Neural cell (in vitro differentiated cells): Measurements from ENCODE around the gene EPS15. TPM values are rescaled to one million over a fixed set of nuclear protein-coding genes. Genes with fewer than 3 reads are reported as not detected.

Experiments used
- H2AFZ ChIP-seq: fragments of 200-600, 300-800 bp; sonication (generic), shearing (Covaris generic); 2 replicates; pipeline ENCODE4 v1.6.0; 2014; ENCODE audit warnings: low read depth, mild to moderate bottlenecking, antibody characterized with exemption, low read length, moderate library complexity
- H3F3A ChIP-seq: fragments of 200-600 bp; shearing (Covaris generic); 2 replicates; pipeline ENCODE4 v1.6.1; 2016; ENCODE audit warnings: mild to moderate bottlenecking, moderate library complexity, mixed read lengths, antibody characterized with exemption, low read length; ENCODE audit not compliant: insufficient read depth, poor library complexity, severe bottlenecking
- H3K27ac ChIP-seq: fragments of 200-600, 300-800 bp; sonication (generic), shearing (Covaris generic); 2 replicates; pipeline ENCODE4 v1.5.1; 2014; ENCODE audit warnings: mild to moderate bottlenecking, low read length, moderate library complexity
- H3K27me3 ChIP-seq: fragments of 300-800, 200-600 bp; sonication (generic), shearing (Covaris generic); 2 replicates; pipeline ENCODE4 v1.6.0; 2014; ENCODE audit warnings: mild to moderate bottlenecking, low read depth, low read length, moderate library complexity; ENCODE audit not compliant: insufficient read depth
- H3K36me3 ChIP-seq: fragments of 300-800, 200-600 bp; sonication (generic), shearing (Covaris generic); 2 replicates; pipeline ENCODE4 v1.5.1; 2014; ENCODE audit warnings: mild to moderate bottlenecking, antibody characterized with exemption, low read length, moderate library complexity; ENCODE audit not compliant: insufficient read depth
- H3K4me2 ChIP-seq: fragments of 300-800, 200-600 bp; sonication (generic), shearing (Covaris generic); 2 replicates; pipeline ENCODE4 v1.6.0; 2014; ENCODE audit warnings: mild to moderate bottlenecking, low read length
- H3K4me3 ChIP-seq: fragments of 300-800, 200-600 bp; sonication (generic), shearing (Covaris generic); 2 replicates; pipeline ENCODE4 v1.5.1; 2014; ENCODE audit warnings: mild to moderate bottlenecking, low read length, moderate library complexity
- H3K79me2 ChIP-seq: fragments of 200-600 bp; shearing (Covaris generic); replicated peaks from 2 replicates; pipeline ENCODE4 v1.6.0; 2014; ENCODE audit warnings: mild to moderate bottlenecking, low read length, moderate library complexity; ENCODE audit not compliant: insufficient read depth
- H3K9ac ChIP-seq: fragments of 300-800, 200-600 bp; sonication (generic), shearing (Covaris generic); 2 replicates; pipeline ENCODE4 v1.6.1; 2016; ENCODE audit warnings: mild to moderate bottlenecking, low read length, mixed read lengths
- H3K9me2 ChIP-seq: fragments of 200-600 bp; shearing (Covaris generic); 2 replicates; pipeline ENCODE4 v1.6.1; 2016; ENCODE audit warnings: mild to moderate bottlenecking, low read length, mixed read lengths; ENCODE audit not compliant: insufficient read depth
- H3K9me3 ChIP-seq: fragments of 200-600, 300-800 bp; sonication (generic), shearing (Covaris generic); 2 replicates; pipeline ENCODE4 v1.6.1; 2016; ENCODE audit warnings: mild to moderate bottlenecking, mixed run types, low read length, moderate library complexity, mixed read lengths
- H4K20me1 ChIP-seq: fragments of 200-600 bp; shearing (Covaris generic); 2 replicates; pipeline ENCODE4 v1.6.1; 2016; ENCODE audit warnings: mild to moderate bottlenecking, mixed run types; ENCODE audit not compliant: insufficient read depth
- CTCF ChIP-seq: fragments of 450-650 bp; IDR thresholded peaks from 2 replicates; pipeline ENCODE4 v1.5.1; 2014; ENCODE audit warnings: antibody characterized with exemption, mild to moderate bottlenecking, moderate library complexity; ENCODE audit not compliant: poor library complexity, severe bottlenecking
- EP300 ChIP-seq: fragments of 450-650 bp; conservative IDR thresholded peaks from 2 replicates; pipeline ENCODE4 v1.6.1; 2014; ENCODE audit warnings: antibody characterized with exemption, mild to moderate bottlenecking, moderate library complexity; ENCODE audit not compliant: poor library complexity, severe bottlenecking
- EZH2 ChIP-seq: fragments of 200-600, 300-800 bp; shearing (Covaris generic), sonication (generic); IDR thresholded peaks from 2 replicates; pipeline ENCODE4 v1.6.1; 2014; ENCODE audit warnings: antibody characterized with exemption, low read length, borderline replicate concordance, mild to moderate bottlenecking; ENCODE audit not compliant: insufficient read depth, poor library complexity, severe bottlenecking
- MXI1 ChIP-seq: fragments of 450-650 bp; conservative IDR thresholded peaks from 2 replicates; pipeline ENCODE4 v1.6.1; 2014; ENCODE audit warnings: antibody characterized with exemption, mild to moderate bottlenecking; ENCODE audit not compliant: poor library complexity, severe bottlenecking
- POLR2AphosphoS5 ChIP-seq: IDR thresholded peaks from 2 replicates; pipeline ENCODE4 v1.6.1; 2012
- RAD21 ChIP-seq: fragments of 450-650 bp; conservative IDR thresholded peaks from 2 replicates; pipeline ENCODE4 v1.6.1; 2014; ENCODE audit warnings: antibody characterized with exemption, mild to moderate bottlenecking, moderate library complexity
- SMC3 ChIP-seq: fragments of 450-650 bp; conservative IDR thresholded peaks from 2 replicates; pipeline ENCODE4 v1.6.1; 2014; ENCODE audit warnings: antibody characterized with exemption, mild to moderate bottlenecking, moderate library complexity; ENCODE audit not compliant: poor library complexity
- TAF1 ChIP-seq: IDR thresholded peaks from 2 replicates; pipeline ENCODE4 v1.6.1; 2012; ENCODE audit warnings: low read depth
- polyA plus RNA-seq: library from polyadenylated mRNA; depleted of rRNA; stranded (reverse); fragments of >200 nt; gene quantifications from 2 replicates; pipeline ENCODE4 v1.2.3, GENCODE V29; 2014
- TF ChIP-seq, protein P1 (sequence below): IDR thresholded peaks from 2 replicates; pipeline ENCODE4 v1.6.1; 2012; ENCODE audit warnings: borderline replicate concordance

The EPS15 gene
- polyA plus RNA-seq, 1 donor from 2014 or later: 101 TPM

- no peaks in the 10 kb centered on the region for H3K36me3 ChIP-seq
- H3K9ac ChIP-seq: no peak overlapping the region
- H3K27me3 ChIP-seq: no peaks in the 10 kb centered on the region
- no peak overlapping the region for H3K4me2 ChIP-seq
- TF ChIP-seq EP300 (no peak), EZH2 (no peak), RAD21 (no peak), TAF1 (no peak), POLR2AphosphoS5 (no peak), MXI1 (no peak), SMC3 (no peak), CTCF (no peak)
- TF ChIP-seq, protein P1, sequence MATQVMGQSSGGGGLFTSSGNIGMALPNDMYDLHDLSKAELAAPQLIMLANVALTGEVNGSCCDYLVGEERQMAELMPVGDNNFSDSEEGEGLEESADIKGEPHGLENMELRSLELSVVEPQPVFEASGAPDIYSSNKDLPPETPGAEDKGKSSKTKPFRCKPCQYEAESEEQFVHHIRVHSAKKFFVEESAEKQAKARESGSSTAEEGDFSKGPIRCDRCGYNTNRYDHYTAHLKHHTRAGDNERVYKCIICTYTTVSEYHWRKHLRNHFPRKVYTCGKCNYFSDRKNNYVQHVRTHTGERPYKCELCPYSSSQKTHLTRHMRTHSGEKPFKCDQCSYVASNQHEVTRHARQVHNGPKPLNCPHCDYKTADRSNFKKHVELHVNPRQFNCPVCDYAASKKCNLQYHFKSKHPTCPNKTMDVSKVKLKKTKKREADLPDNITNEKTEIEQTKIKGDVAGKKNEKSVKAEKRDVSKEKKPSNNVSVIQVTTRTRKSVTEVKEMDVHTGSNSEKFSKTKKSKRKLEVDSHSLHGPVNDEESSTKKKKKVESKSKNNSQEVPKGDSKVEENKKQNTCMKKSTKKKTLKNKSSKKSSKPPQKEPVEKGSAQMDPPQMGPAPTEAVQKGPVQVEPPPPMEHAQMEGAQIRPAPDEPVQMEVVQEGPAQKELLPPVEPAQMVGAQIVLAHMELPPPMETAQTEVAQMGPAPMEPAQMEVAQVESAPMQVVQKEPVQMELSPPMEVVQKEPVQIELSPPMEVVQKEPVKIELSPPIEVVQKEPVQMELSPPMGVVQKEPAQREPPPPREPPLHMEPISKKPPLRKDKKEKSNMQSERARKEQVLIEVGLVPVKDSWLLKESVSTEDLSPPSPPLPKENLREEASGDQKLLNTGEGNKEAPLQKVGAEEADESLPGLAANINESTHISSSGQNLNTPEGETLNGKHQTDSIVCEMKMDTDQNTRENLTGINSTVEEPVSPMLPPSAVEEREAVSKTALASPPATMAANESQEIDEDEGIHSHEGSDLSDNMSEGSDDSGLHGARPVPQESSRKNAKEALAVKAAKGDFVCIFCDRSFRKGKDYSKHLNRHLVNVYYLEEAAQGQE: no peak
- no peaks in the 10 kb centered on the region for H3K9me3 ChIP-seq
- H3K9me2 ChIP-seq: no peaks in the 10 kb centered on the region
- H4K20me1 ChIP-seq: no peaks in the 10 kb centered on the region
- no peak overlapping the region for H2AFZ ChIP-seq
- H3F3A ChIP-seq: no peaks in the 10 kb centered on the region
- H3K27ac ChIP-seq: no peak overlapping the region
- H3K79me2 ChIP-seq: no peaks in the 10 kb centered on the region
- no peak overlapping the region for H3K4me3 ChIP-seq
Measured at GRCh38 chr1:51445351-51446090, 73.5 kb downstream of the EPS15 start.

DNA sequence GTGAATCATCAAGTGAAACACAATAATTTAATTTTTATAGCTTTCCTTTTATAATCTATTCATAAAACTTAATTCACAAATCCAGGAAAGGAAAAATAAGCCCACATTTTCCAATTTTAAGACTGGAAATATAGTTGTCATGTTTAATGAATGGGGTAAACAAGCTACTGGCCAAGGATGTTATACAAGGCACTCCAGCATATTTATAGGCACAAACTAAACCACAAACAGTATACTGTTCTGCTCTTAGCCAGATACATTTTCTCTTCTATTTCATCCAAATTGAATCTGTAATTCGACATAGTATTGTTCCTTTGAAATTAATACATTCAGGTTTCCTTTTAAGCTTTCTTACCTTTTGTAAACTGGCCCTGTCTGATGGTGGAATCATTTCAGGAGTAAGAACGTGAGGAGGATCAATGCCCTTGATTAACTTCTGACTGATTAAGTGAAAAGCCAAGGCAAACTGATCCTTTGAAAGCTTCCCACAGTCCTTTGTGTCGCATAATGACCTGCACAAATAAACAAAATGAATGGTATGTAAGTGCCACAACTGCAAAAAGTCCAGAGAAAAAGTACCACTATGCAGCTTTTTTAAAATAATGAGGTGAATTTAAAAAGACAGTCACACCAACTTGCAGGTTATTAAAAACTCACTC, 74.4 kb downstream of the EPS15 start:
- no peak overlapping the region for H3K9ac ChIP-seq
- no peaks in the 10 kb centered on the region for H4K20me1 ChIP-seq
- no peak overlapping the region for H3K27ac ChIP-seq
- no peaks in the 10 kb centered on the region for H3K9me3 ChIP-seq
- H3K4me3 ChIP-seq: no peak overlapping the region
- no peak overlapping the region for H3K4me2 ChIP-seq
- no peaks in the 10 kb centered on the region for H3K9me2 ChIP-seq
- H3F3A ChIP-seq: no peaks in the 10 kb centered on the region
- H3K27me3 ChIP-seq: no peaks in the 10 kb centered on the region
- no peaks in the 10 kb centered on the region for H3K79me2 ChIP-seq
- no peaks in the 10 kb centered on the region for H3K36me3 ChIP-seq
- H2AFZ ChIP-seq: no peak overlapping the region
- no peak for TF ChIP-seq CTCF
- TF ChIP-seq, protein P1: no peak
- TF ChIP-seq MXI1: no peak
- no peak for TF ChIP-seq SMC3
- no peak for TF ChIP-seq EP300
- no peak for TF ChIP-seq TAF1
- TF ChIP-seq EZH2: no peak
- no peak for TF ChIP-seq POLR2AphosphoS5
- TF ChIP-seq RAD21: no peak
